ENCODE data around the gene P3H1. TPM values are rescaled to one million over a fixed set of nuclear protein-coding genes. Genes with fewer than 3 reads are reported as not detected.
A peak's percentile ranks its signal among the peaks of the same experiment; 100 is the strongest.

The P3H1 gene
- total and polyA plus RNA-seq, 12 donors = 23.7 to 178 (median 46.8) TPM

DNA sequence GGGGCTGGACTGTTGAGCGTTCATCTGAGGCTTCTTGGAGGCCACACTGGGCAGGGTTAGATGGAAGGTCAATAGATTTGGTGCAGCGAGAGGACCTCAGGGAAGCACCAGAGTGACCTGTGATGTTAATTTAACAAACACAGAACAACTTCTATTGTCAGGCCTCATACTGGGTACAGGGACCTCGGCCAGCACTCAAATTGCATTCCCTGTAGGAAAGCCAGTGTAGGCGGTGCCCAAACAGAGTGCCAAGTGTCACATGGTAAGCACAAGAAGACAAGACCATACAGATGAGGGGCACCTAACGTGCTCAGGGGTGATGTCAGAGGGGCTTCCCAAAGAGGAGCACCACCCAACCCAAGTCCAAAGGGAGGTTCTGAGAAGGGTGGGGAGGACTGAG is 19.3 kb upstream of the P3H1 start:
- DNase-seq = no peak
- WGBS, 4 donors = 93 to 96% (median 94%) methylated on average over 5 of the region's 5 CpGs
- TF ChIP-seq, protein P1, sequence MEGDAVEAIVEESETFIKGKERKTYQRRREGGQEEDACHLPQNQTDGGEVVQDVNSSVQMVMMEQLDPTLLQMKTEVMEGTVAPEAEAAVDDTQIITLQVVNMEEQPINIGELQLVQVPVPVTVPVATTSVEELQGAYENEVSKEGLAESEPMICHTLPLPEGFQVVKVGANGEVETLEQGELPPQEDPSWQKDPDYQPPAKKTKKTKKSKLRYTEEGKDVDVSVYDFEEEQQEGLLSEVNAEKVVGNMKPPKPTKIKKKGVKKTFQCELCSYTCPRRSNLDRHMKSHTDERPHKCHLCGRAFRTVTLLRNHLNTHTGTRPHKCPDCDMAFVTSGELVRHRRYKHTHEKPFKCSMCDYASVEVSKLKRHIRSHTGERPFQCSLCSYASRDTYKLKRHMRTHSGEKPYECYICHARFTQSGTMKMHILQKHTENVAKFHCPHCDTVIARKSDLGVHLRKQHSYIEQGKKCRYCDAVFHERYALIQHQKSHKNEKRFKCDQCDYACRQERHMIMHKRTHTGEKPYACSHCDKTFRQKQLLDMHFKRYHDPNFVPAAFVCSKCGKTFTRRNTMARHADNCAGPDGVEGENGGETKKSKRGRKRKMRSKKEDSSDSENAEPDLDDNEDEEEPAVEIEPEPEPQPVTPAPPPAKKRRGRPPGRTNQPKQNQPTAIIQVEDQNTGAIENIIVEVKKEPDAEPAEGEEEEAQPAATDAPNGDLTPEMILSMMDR (IDR thresholded peaks at IDR 0.05) = no peak
- no peak for TF ChIP-seq POLR2A (IDR thresholded peaks at IDR 0.05)
- no peaks in the 10 kb centered on the region for H3K9me3 ChIP-seq (replicated peaks in 1 of 3)
- H3K4me3 ChIP-seq = no peak overlapping the region
- intact Hi-C loops (cut with DNase I) = no loop called here
- H3K4me1 ChIP-seq (replicated peaks in 1 of 2) = peaks cover 0 to 10% of the 10 kb centered on the region in 2 donors
- no peaks in the 10 kb centered on the region for H3K27me3 ChIP-seq
- H3K36me3 ChIP-seq (replicated peaks in 1 of 2) = no peaks in the 10 kb centered on the region
- H3K27ac ChIP-seq = no peak overlapping the region

GRCh38 chr1:42784946-42785693 is 18.3 kb upstream of the P3H1 start, which contains the start of gene TMEM269:
TMEM269 (plus strand) TSS chr1:42784991; CDS start chr1:42789894, 4,903 bp downstream.
- Histone ChIP-seq H3K36me3 (replicated peaks in 1 of 2) (no peaks in the 10 kb centered on the region), H3K27ac (no peak within 1 kb of the TSS), H3K4me3 (peak within 1 kb of the TSS in 1 of 4 donors; percentile 53), H3K27me3 (no peaks in the 10 kb centered on the region), H3K4me1 (replicated peaks in 1 of 2) (peaks cover 0 to 10% of the 10 kb centered on the region in 2 donors), H3K9me3 (replicated peaks in 1 of 3) (no peaks in the 10 kb centered on the region)
- TF ChIP-seq, protein P1 (IDR thresholded peaks at IDR 0.05) = no peak
- no peak for TF ChIP-seq POLR2A (IDR thresholded peaks at IDR 0.05)
- intact Hi-C loops (cut with DNase I) = no loop called here
- WGBS, 4 donors = 5 to 9% (median 7%) methylated on average over 16 to 54 of the region's 54 CpGs
- DNase-seq = peak in 6 of 7 donors; percentile 18 to 62 (median 32)

GRCh38 chr1:42784547-42784945 is 17.7 kb upstream of the P3H1 start:
- Histone ChIP-seq H3K4me1 (replicated peaks in 1 of 2) (peaks cover 0 to 10% of the 10 kb centered on the region in 2 donors), H3K36me3 (replicated peaks in 1 of 2) (no peaks in the 10 kb centered on the region), H3K9me3 (replicated peaks in 1 of 3) (no peaks in the 10 kb centered on the region), H3K27me3 (no peaks in the 10 kb centered on the region), H3K4me3 (no peak overlapping the region), H3K27ac (no peak overlapping the region)
- TF ChIP-seq POLR2A (IDR thresholded peaks at IDR 0.05) = no peak
- TF ChIP-seq, protein P1 (IDR thresholded peaks at IDR 0.05) = no peak
- intact Hi-C loops (cut with DNase I) = no loop called here
- no peak for DNase-seq
- 80 to 90% (median 84%) methylated on average over 15 to 18 of the region's 18 CpGs for WGBS, 4 donors

DNA sequence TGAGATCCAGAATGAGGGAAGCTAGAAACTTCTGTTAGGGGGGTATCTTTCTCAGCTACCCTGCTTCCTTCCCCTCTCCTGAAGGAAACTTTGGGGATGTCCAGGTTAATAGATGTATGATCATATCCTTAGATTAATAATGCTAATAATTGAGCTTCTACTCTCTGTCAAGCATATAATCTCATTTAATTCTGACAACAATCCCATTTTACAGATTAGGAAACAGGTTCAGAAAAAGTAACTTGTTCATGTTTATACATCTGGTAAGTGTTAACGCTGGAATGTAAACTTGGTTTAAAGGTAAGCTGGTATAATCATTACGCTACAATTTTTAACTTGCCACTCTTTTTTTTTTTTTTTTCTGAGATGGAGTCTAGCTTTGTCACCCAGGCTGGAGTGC is 16.3 kb upstream of the P3H1 start:
- no peak for DNase-seq
- no peaks in the 10 kb centered on the region for H3K27me3 ChIP-seq
- intact Hi-C loops (cut with DNase I) = no loop called here
- no peaks in the 10 kb centered on the region for H3K36me3 ChIP-seq (replicated peaks in 1 of 2)
- TF ChIP-seq, protein P1 (IDR thresholded peaks at IDR 0.05) = no peak
- no peak for TF ChIP-seq POLR2A (IDR thresholded peaks at IDR 0.05)
- no peak overlapping the region for H3K27ac ChIP-seq
- WGBS, 4 donors = 97 to 100% (median 100%) methylated on average over 2 of the region's 2 CpGs
- no peak overlapping the region for H3K4me3 ChIP-seq
- no peaks in the 10 kb centered on the region for H3K9me3 ChIP-seq (replicated peaks in 1 of 3)
- H3K4me1 ChIP-seq (replicated peaks in 1 of 2) = peaks cover 0 to 10% of the 10 kb centered on the region in 2 donors

Measured in adrenal gland (tissue), 12 donors.